ENCODE results near the gene PIGU.

DNA sequence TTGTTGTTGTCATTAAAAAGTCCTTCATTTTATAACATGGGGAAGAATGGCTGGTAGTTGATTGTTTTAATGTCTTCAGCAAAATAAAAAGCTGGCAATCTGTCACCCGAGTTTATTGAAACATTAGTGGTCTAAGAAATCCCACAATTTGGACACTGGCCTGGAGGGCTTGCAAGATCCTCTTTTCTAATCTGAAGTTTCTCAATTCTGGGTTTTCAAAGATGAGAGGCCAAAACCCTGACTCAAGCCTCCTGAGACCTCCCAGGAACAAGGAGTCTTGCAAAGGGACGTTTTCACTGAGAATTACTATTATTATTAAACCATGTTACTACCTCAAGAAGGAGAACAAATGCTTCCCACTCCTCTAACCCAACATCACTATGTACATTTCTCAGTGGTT, 98.9 kb downstream of the PIGU start:
- no peak for TF ChIP-seq CTCF (IDR thresholded peaks at IDR 0.05)
- TF ChIP-seq POLR2A (IDR thresholded peaks at IDR 0.05): no peak
